Ishikawa (cell line): Measurements from ENCODE around the gene GJD3.

ENCODE experiments used
- CEBPB ChIP-seq: IDR thresholded peaks from 2 replicates; pipeline ENCODE4 v1.6.1; 2012
- CREB1 ChIP-seq: IDR thresholded peaks from 2 replicates; pipeline ENCODE4 v1.6.1; 2012; ENCODE audit warnings: low read depth
- EGR1 ChIP-seq: IDR thresholded peaks from 2 replicates; pipeline ENCODE4 v1.6.1; 2012
- EP300 ChIP-seq: IDR thresholded peaks from 2 replicates; pipeline ENCODE4 v1.6.1; 2012; ENCODE audit warnings: borderline replicate concordance
- FOXM1 ChIP-seq: IDR thresholded peaks from 2 replicates; pipeline ENCODE4 v1.6.1; 2012; ENCODE audit warnings: low read depth, borderline replicate concordance
- MAX ChIP-seq: IDR thresholded peaks from 2 replicates; pipeline ENCODE4 v1.6.1; 2012
- NFIC ChIP-seq: IDR thresholded peaks from 2 replicates; pipeline ENCODE4 v1.6.1; 2012
- RAD21 ChIP-seq: IDR thresholded peaks from 2 replicates; pipeline ENCODE4 v1.6.1; 2012; ENCODE audit warnings: low read depth
- REST ChIP-seq: IDR thresholded peaks from 2 replicates; pipeline ENCODE4 v1.6.1; 2012; ENCODE audit warnings: low read depth, mild to moderate bottlenecking
- TAF1 ChIP-seq: IDR thresholded peaks from 2 replicates; pipeline ENCODE4 v1.6.1; 2012; ENCODE audit warnings: low read depth, mild to moderate bottlenecking
- TEAD4 ChIP-seq: IDR thresholded peaks from 2 replicates; pipeline ENCODE4 v1.6.1; 2012
- USF1 ChIP-seq: IDR thresholded peaks from 2 replicates; pipeline ENCODE4 v1.6.1; 2012
- YY1 ChIP-seq: IDR thresholded peaks from 2 replicates; pipeline ENCODE4 v1.6.1; 2012; ENCODE audit warnings: low read depth
- ZBTB7A ChIP-seq: IDR thresholded peaks from 2 replicates; pipeline ENCODE4 v1.6.1; 2012; ENCODE audit warnings: low read depth

GRCh38 chr17:40320756-40321523, 43.6 kb downstream of the GJD3 start:
- no peak for TF ChIP-seq TAF1
- TF ChIP-seq EP300 = no peak
- no peak for TF ChIP-seq CREB1
- no peak for TF ChIP-seq YY1
- no peak for TF ChIP-seq RAD21
- TF ChIP-seq REST = no peak
- TF ChIP-seq EGR1 = no peak
- no peak for TF ChIP-seq CEBPB
- no peak for TF ChIP-seq ZBTB7A
- TF ChIP-seq TEAD4 = no peak; the same call in 1 of the 2 replicates
- TF ChIP-seq FOXM1 = no peak
- TF ChIP-seq MAX = 0 out of 2 replicates have a peak, but pooled peaks have one; percentile 10
- no peak for TF ChIP-seq NFIC
- no peak for TF ChIP-seq USF1
